GM06990 (cell line): ENCODE results near the gene ZC3H13.

Source experiments
- DNase-seq: peaks from one replicate; pipeline ENCODE4 v3.0.0-alpha.2; 2011; ENCODE audit not compliant: insufficient read length; ENCODE audit errors: extremely low read depth
- H3K27me3 ChIP-seq: replicated peaks from 2 replicates; pipeline ENCODE4 v1.6.0; 2011; ENCODE audit warnings: low read length; ENCODE audit not compliant: control insufficient read depth, insufficient read depth
- H3K36me3 ChIP-seq: 2 replicates; pipeline ENCODE4 v1.5.1; 2011; ENCODE audit warnings: low read length; ENCODE audit not compliant: control insufficient read depth, insufficient read depth
- H3K4me3 ChIP-seq: replicated peaks from 2 replicates; pipeline ENCODE4 v1.5.1; 2011; ENCODE audit warnings: low read depth, mild to moderate bottlenecking, control low read depth, low read length
- CTCF ChIP-seq: IDR thresholded peaks from 2 replicates; pipeline ENCODE4 v1.5.1; 2011; ENCODE audit warnings: low read length, control low read depth, mild to moderate bottlenecking, inconsistent platforms; ENCODE audit not compliant: insufficient read depth, poor library complexity, severe bottlenecking

Gene ZC3H13

GRCh38 chr13:46052319-46053161, at the start of gene ZC3H13:
ZC3H13 (minus strand) TSS chr13:46052746; CDS start chr13:46045507, 7,239 bp downstream.
- peak; percentile 85 for DNase-seq
- peak within 1 kb of the TSS; percentile 80 for H3K4me3 ChIP-seq
- H3K36me3 ChIP-seq: no peaks in the 10 kb centered on the region
- no peak for TF ChIP-seq CTCF
- H3K27me3 ChIP-seq: no peaks in the 10 kb centered on the region

- no peak overlapping the region for H3K4me3 ChIP-seq
- no peaks in the 10 kb centered on the region for H3K36me3 ChIP-seq
- H3K27me3 ChIP-seq: no peaks in the 10 kb centered on the region
- DNase-seq: no peak
- TF ChIP-seq CTCF: no peak
These were observed 49.7 kb upstream of the ZC3H13 start for GRCh38 chr13:46102255-46102605.

GRCh38 chr13:46101484-46102254, 49.1 kb upstream of the ZC3H13 start:
- Histone ChIP-seq H3K4me3 (no peak overlapping the region), H3K27me3 (no peaks in the 10 kb centered on the region), H3K36me3 (no peaks in the 10 kb centered on the region)
- DNase-seq: no peak
- TF ChIP-seq CTCF: no peak

- H3K27me3 ChIP-seq: no peaks in the 10 kb centered on the region
- no peak overlapping the region for H3K4me3 ChIP-seq
- DNase-seq: no peak
- H3K36me3 ChIP-seq: no peaks in the 10 kb centered on the region
- no peak for TF ChIP-seq CTCF
These were observed 48.5 kb upstream of the ZC3H13 start for GRCh38 chr13:46101002-46101401.

- Histone ChIP-seq H3K4me3 (no peak overlapping the region), H3K27me3 (no peaks in the 10 kb centered on the region), H3K36me3 (no peaks in the 10 kb centered on the region)
- TF ChIP-seq CTCF: no peak
- peak; percentile 49 for DNase-seq
These were observed 47.8 kb upstream of the ZC3H13 start for GRCh38 chr13:46100191-46100815.
